GM12878 (cell line): ENCODE results near the gene CTSS. TPM values are rescaled to one million over a fixed set of nuclear protein-coding genes. Genes with fewer than 3 reads are reported as not detected.

Source experiments
- BACH1 ChIP-seq: fragments of 450-650 bp; IDR thresholded peaks from 2 replicates; pipeline ENCODE4 v1.6.1; 2017; ENCODE audit warnings: mild to moderate bottlenecking, borderline replicate concordance
- BRCA1 ChIP-seq: IDR thresholded peaks from 2 replicates; pipeline ENCODE4 v1.6.1; 2011; ENCODE audit warnings: low read depth, low read length, improper control_type of control experiment
- CHD2 ChIP-seq: IDR thresholded peaks from 2 replicates; pipeline ENCODE4 v1.6.1; 2011; ENCODE audit warnings: low read depth, low read length, improper control_type of control experiment, borderline replicate concordance
- CREB1 ChIP-seq: IDR thresholded peaks from 2 replicates; pipeline ENCODE4 v1.6.1; 2012; ENCODE audit warnings: low read depth, mild to moderate bottlenecking, inconsistent platforms
- MYB ChIP-seq: fragments of 150-350 bp; IDR thresholded peaks from 2 replicates; pipeline ENCODE4 v1.6.1; 2014; ENCODE audit warnings: mild to moderate bottlenecking, low read depth, low read length, borderline replicate concordance
- MYC ChIP-seq: IDR thresholded peaks from 2 replicates; pipeline ENCODE4 v1.6.1; 2011; ENCODE audit warnings: mild to moderate bottlenecking, low read length, moderate library complexity, inconsistent platforms; ENCODE audit not compliant: insufficient read depth, insufficient replicate concordance, insufficient read length, severe bottlenecking
- NR2C1 ChIP-seq: fragments of 450-650 bp; IDR thresholded peaks from 2 replicates; pipeline ENCODE4 v1.6.1; 2017; ENCODE audit warnings: antibody characterized with exemption, mild to moderate bottlenecking, moderate library complexity
- PKNOX1 ChIP-seq: fragments of 450-650 bp; IDR thresholded peaks from 2 replicates; pipeline ENCODE4 v1.6.1; 2016; ENCODE audit warnings: mild to moderate bottlenecking
- TAF1 ChIP-seq: IDR thresholded peaks from 2 replicates; pipeline ENCODE4 v1.6.1; 2011; ENCODE audit warnings: mild to moderate bottlenecking, low read depth, low read length, borderline replicate concordance
- ZNF274 ChIP-seq: IDR thresholded peaks from one replicate; pipeline ENCODE4 v1.8.0; 2011; ENCODE audit not compliant: insufficient read length, insufficient read depth
- polyA plus RNA-seq, 11 experiments: library from polyadenylated mRNA; depleted of rRNA in 4 of 11; unstranded in 6 of 11; stranded (reverse) in 5 of 11; fragments of >200 nt; fragmentation: Nextera tagmentation in 4 of 11; fragmentation: Illumina TruSeq in 1 of 11; extraction: Ambion mirVana in 4 of 11; extraction: Trizol in 1 of 11; gene quantifications; 1 replicate in 1 of 11; 2 replicates in 10 of 11; pipeline versions ENCODE4 v1.2.1 to v1.2.3, GENCODE V29; 2011 to 2016; ENCODE audit warnings: inconsistent platforms in 2 of 11, missing spikeins in 2 of 11, low read depth in 1 of 11
- total RNA-seq, 4 experiments: library from RNA; depleted of rRNA in 3 of 4; stranded (reverse); fragments of >200 nt in 3 of 4; fragmentation: Illumina TruSeq in 1 of 4; extraction: Trizol in 1 of 4; gene quantifications; 2 replicates each; pipeline versions ENCODE4 v1.2.1 to v1.2.3, GENCODE V29; 2013 to 2021
- TF ChIP-seq, protein P1 (sequence below): fragments of 450-650 bp; IDR thresholded peaks from 2 replicates; pipeline ENCODE4 v1.6.1; 2017; ENCODE audit warnings: borderline replicate concordance
- TF ChIP-seq, protein P2 (sequence below): IDR thresholded peaks from 2 replicates; pipeline ENCODE4 v1.6.1; 2011; ENCODE audit warnings: borderline replicate concordance, low read depth, mild to moderate bottlenecking, moderate library complexity, mixed read lengths, low read length; ENCODE audit not compliant: insufficient read depth; ENCODE audit errors: extremely low read length

The CTSS gene
- total and polyA plus RNA-seq, 10 of the 15 experiments (the other 5 are each of a cell fraction or from before 2014, with no cell fraction given), result 32.8 to 174 (median 60.9) TPM

DNA sequence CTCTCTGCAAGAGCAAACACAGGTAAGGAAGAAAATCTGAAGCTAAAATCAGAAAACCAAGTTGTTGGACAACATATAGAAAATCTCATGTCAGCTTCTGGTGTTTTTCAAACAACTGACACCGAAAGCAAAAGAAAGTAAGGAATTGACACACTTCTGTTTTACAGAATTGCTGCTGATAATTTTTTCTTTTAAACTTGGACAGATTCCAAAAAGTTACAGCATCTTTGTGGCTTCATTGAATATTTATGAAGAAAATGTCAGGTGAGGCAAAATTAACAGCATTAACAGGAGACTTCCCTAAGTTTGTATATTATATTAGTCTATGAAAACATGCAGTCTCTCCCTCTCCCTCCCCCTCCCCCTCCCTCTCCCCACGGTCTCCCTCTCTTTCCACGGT, 14.9 kb upstream of the CTSS start (continued):
- no peak for TF ChIP-seq MYC
- TF ChIP-seq CREB1, result no peak
- no peak for TF ChIP-seq TAF1
- no peak for TF ChIP-seq CHD2
- TF ChIP-seq, protein P1, sequence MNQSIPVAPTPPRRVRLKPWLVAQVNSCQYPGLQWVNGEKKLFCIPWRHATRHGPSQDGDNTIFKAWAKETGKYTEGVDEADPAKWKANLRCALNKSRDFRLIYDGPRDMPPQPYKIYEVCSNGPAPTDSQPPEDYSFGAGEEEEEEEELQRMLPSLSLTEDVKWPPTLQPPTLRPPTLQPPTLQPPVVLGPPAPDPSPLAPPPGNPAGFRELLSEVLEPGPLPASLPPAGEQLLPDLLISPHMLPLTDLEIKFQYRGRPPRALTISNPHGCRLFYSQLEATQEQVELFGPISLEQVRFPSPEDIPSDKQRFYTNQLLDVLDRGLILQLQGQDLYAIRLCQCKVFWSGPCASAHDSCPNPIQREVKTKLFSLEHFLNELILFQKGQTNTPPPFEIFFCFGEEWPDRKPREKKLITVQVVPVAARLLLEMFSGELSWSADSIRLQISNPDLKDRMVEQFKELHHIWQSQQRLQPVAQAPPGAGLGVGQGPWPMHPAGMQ, result no peak
- TF ChIP-seq MYB, result no peak
- TF ChIP-seq PKNOX1, result no peak
- TF ChIP-seq, protein P2, sequence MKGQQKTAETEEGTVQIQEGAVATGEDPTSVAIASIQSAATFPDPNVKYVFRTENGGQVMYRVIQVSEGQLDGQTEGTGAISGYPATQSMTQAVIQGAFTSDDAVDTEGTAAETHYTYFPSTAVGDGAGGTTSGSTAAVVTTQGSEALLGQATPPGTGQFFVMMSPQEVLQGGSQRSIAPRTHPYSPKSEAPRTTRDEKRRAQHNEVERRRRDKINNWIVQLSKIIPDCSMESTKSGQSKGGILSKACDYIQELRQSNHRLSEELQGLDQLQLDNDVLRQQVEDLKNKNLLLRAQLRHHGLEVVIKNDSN, result no peak
- TF ChIP-seq BRCA1, result no peak
- TF ChIP-seq NR2C1, result no peak
- no peak for TF ChIP-seq BACH1
- no peak for TF ChIP-seq ZNF274
